ENCODE results near the gene PIK3CA.
"Not testable (repeated sequence)": the region's sequence is repeated elsewhere in the genome, so short reads cannot be mapped to it uniquely, and the experiment has no call there.

PIK3CA gene

DNA sequence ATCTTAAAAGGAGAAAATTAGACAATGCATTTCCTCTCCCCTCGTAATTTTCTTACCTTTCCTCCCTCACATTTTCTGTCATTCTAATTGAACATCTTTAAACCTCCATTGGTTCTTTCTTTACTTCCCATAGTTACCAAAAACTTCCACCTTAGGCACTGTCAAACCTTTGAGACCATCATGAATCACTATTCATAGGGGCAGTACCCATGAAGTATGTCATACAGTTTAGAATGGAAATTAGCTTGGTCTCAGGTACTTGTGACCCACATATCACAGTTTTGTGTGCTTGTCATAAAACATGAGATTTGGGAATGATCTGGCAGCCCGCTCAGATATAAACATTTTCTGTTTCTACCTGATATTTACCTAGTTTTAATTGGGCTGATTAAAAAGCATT lies 52.6 kb downstream of the PIK3CA start:
- DNase-seq (ENCODE audit: low spot score), result no peak

GRCh38 chr3:179215550-179215949 lies 67.4 kb downstream of the PIK3CA start:
- DNase-seq (ENCODE audit: low spot score), result not testable (repeated sequence)

DNA sequence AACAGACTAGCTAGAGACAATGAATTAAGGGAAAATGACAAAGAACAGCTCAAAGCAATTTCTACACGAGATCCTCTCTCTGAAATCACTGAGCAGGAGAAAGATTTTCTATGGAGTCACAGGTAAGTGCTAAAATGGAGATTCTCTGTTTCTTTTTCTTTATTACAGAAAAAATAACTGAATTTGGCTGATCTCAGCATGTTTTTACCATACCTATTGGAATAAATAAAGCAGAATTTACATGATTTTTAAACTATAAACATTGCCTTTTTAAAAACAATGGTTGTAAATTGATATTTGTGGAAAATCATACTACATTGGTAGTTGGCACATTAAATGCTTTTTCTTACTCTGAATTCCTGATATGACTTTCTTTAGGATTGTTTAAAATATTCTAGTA lies 70.1 kb downstream of the PIK3CA start:
- not testable (repeated sequence) for DNase-seq (ENCODE audit: low spot score)

GRCh38 chr3:179223548-179223947 lies 75.4 kb downstream of the PIK3CA start:
- DNase-seq (ENCODE audit: low spot score), result no peak

DNA sequence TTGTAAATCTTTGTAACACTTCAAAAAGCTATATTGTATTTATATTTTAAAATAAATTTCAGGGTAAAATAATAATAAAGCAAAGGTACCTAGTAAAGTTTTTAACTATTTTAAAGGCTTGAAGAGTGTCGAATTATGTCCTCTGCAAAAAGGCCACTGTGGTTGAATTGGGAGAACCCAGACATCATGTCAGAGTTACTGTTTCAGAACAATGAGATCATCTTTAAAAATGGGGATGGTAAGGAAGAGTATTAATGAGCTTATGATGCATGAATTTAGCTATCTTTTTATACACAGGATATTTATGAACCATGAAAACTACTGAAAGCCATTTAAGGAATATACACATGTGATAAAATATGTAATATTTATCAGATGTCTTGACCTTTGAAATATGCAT lies 76.4 kb downstream of the PIK3CA start:
- DNase-seq (ENCODE audit: low spot score), result no peak

- DNase-seq (ENCODE audit: low spot score), result no peak
Observed at GRCh38 chr3:179227349-179227748, 79.2 kb downstream of the PIK3CA start.

- no peak for DNase-seq (ENCODE audit: low spot score)
Observed at GRCh38 chr3:179229177-179229576, 81.0 kb downstream of the PIK3CA start.

- DNase-seq (ENCODE audit: low spot score), result no peak
Observed at GRCh38 chr3:179233043-179233442, 84.9 kb downstream of the PIK3CA start.

- no peak for DNase-seq (ENCODE audit: low spot score)
Observed at GRCh38 chr3:179234199-179234598, 86.0 kb downstream of the PIK3CA start.

GRCh38 chr3:179236669-179237301 lies 88.6 kb downstream of the PIK3CA start:
- no peak for DNase-seq (ENCODE audit: low spot score)

DNA sequence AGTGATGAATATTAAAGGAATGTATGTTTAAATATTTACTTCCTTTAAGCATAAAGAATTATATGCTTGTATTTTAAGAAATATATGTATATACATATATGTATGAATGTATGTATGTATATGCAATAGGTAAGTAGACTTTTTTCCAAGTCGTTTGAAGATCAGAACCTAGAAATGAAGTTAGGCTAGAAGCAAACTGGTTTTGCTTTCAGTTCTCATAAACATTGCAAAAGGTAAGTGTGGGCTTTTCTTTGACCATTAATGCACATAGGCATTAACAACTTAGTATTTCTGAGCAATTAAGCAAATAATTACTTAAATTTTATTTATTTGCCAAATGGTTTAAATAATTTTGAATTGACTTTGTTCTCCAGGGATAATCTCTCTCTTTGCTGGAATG lies 92.1 kb downstream of the PIK3CA start:
- DNase-seq (ENCODE audit: low spot score), result not testable (repeated sequence)

GRCh38 chr3:179242859-179243258 lies 94.7 kb downstream of the PIK3CA start:
- not testable (repeated sequence) for DNase-seq (ENCODE audit: low spot score)

DNA sequence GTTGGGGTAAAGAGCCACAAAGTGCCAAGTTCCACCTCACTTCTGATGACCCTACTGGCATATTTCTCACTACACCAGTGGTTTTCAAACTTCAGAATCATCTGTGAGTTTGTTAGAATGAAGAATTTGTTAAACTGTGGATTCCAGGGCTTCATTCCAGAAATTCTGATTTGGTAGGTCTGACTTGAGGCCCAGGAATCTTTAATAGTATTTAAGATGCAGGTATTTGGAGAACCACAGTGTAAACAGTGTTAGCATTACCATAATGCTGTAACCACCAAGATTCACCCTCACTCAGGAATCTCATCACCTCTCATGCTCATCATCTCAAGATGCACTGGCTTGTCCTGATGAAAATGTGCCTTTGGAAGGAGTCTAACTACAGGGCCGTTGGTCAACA lies 96.7 kb downstream of the PIK3CA start:
- no peak for DNase-seq (ENCODE audit: low spot score)

GRCh38 chr3:179247289-179248015 lies 99.3 kb downstream of the PIK3CA start:
- DNase-seq (ENCODE audit: low spot score), result no peak

- no peak for DNase-seq (ENCODE audit: low spot score)
Observed at GRCh38 chr3:179250803-179251476, 102.8 kb downstream of the PIK3CA start, which contains the start of gene KCNMB3. KCNMB3 (minus strand) TSS chr3:179251114; CDS start chr3:179250990, 124 bp downstream.

DNA sequence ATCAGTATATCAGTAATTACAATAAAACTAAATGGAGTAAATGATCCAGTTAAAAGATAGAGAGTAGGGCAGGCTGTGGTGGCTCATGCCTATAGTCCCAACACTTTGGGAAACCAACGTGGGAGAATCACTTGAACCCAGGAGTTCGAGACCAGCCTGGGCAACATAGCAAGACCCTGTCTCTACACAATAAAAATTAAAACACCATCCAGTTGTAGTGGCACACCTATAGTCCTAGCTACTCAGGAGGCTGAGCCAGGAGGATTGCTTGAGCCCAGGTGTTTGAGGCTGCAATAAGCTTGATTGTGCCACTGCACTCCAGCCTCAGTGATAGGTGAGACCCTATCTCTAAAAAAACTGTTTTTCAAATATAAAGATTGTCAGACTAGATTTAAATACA lies 108.7 kb downstream of the PIK3CA start:
- no peak for DNase-seq (ENCODE audit: low spot score)

DNA sequence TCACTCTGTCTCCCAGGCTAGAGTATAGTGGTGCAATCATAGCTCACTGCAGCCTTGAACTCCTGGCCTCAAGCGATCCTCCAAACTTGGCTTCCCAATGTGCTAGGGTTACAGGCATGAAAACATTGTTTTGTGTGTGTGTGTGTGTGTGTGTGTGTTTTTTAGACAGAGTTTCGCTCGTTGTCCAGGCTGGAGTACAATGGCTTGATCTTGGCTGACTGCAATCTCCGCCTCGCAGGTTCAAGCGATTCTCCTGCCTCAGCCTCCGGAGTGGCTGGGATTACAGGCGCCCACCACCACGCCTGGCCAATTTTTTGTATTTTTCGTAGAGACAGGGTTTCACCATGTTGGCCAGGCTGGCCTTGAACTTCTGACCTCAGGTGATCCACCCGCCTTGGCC lies 109.6 kb downstream of the PIK3CA start:
- DNase-seq (ENCODE audit: low spot score), result not testable (repeated sequence)

DNA sequence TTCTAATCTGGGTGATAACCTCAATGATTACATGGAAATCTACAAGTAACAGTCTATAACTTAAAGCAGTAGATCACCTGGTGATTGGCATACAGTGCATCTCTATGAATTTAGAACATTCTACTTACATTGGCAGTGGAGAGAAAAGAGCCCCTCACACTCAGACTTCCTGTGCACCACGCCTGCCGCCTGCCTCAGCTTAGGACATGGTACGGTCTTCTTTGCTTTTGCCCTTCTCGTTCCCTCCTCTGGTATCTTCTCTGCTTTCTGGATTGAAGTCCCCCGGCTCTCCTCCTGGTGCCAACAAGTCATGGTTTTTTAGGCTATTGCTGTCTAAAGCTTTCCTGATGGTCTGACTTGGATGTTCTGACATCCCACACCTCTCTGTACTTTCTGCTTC lies 110.7 kb downstream of the PIK3CA start:
- DNase-seq (ENCODE audit: low spot score), result no peak

DNA sequence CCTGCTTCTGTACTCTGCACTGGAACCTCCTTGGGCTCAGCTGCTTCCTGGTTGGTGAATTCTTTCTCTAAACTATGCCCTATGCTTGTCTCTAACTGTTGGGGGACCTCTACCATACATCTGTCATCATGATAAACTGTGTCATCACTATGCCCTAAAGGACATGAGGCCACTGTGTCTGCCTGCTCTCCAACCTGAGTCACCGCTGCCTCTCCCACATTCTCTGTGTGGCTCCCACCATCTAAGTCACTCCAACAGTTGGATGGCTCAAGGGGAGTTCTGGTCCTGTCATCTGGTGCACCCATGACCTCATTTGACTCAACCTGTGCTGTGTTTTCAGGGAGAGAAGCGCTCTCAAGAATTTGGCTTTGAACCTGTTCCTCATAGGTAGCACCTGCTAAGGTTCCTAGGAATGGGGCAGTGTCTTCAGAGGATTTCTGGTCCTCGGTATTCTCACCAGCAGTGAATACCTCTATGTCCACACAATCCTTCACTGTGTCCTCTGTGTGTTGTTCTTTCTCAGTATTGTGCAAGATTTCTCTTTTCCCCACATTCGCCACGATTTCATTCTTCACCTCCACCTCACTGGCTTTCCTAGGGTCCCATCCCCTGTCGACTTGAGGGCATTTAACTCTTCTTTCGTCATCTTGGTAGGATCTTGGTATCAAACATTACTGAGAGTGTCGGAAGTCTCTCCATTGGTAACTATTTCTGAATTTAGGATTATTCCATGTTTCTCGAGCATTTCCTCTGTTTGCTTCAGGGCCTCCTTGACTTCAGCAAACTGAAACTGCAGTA lies 112.0 kb downstream of the PIK3CA start:
- DNase-seq (ENCODE audit: low spot score), result not testable (repeated sequence)

GRCh38 chr3:179260949-179261765 lies 113.0 kb downstream of the PIK3CA start:
- DNase-seq (ENCODE audit: low spot score), result peak; percentile 77

DNA sequence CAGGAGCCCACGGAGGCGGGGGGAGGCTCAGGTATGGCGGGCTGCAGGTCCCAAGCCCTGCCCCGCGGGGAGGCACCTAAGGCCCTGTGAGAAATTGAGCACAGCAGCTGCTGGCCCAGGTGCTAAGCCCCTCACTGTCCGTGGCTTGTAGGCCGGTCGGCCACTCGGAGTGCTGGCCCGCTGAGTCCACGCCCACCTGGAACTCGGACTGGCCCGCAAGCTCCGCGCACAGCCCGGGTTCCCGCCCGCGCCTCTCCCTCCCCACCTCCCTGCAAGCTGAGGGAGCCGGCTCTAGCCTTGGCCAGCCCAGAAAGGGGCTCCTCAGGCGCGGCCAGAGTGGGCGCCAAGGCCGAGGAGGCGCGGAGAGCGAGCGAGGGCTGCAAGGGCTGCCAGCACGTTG lies 115.0 kb downstream of the PIK3CA start:
- DNase-seq (ENCODE audit: low spot score), result no peak

Measured in ecto neural progenitor cell (in vitro differentiated cells).